ENCODE measurements around the gene S100P.

GRCh38 chr4:6672131-6672530 is 21.5 kb upstream of the S100P start:
- TF ChIP-seq EZH2 (IDR thresholded peaks at IDR 0.05; ENCODE audit: insufficient read depth, poor library complexity, severe bottlenecking), result no peak
- no peak for TF ChIP-seq EZH2phosphoT487 (IDR thresholded peaks at IDR 0.05; ENCODE audit: insufficient read depth, low read depth)

Measured in GM23248 (cell line).